Activated gamma-delta T cell (primary cell): Measurements from ENCODE around the gene ACTL6B.

Experiments used
- DNase-seq: peaks from one replicate; lab custom pipeline; 2025; lab: John Stamatoyannopoulos, UW

Gene ACTL6B

GRCh38 chr7:100683659-100684533 lies 27.6 kb upstream of the ACTL6B start:
- DNase-seq: no peak

GRCh38 chr7:100682991-100683658 lies 26.9 kb upstream of the ACTL6B start:
- no peak for DNase-seq

GRCh38 chr7:100682228-100682741 lies 26.0 kb upstream of the ACTL6B start:
- no peak for DNase-seq

GRCh38 chr7:100681491-100682227 lies 25.4 kb upstream of the ACTL6B start:
- DNase-seq: no peak

- no peak for DNase-seq
Measured at GRCh38 chr7:100680576-100681271, 24.5 kb upstream of the ACTL6B start.

DNA sequence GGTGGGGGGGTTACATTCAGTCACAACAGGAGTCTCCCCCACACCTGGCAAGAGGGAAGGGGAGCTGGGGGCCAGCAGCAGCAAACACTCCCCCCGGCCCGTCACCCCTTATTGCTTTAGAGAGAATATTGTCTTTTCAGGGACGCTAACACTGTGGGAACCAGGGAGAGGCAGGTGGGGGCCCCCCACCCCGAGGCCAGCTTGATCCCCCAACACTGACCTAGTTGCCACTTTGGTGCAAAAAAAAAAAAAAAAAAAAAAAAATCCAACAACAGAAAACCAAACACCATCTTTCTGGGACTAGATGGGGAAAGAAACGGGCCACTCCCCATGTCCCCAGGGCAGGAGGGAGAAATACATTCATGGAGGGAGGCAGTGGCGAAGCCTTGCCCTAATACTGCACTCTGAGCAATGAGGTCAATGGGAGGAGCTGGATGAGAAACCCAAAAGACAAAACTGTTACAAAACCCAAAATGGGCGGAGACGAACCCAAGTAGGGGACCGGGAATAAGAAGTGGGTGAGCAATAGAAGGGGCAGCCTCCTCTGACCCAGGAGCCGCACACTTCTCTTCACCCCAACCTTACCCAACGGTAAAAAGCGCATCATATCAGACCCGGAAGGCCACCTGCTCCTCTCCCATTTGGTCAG lies 23.8 kb upstream of the ACTL6B start:
- DNase-seq: no peak

DNA sequence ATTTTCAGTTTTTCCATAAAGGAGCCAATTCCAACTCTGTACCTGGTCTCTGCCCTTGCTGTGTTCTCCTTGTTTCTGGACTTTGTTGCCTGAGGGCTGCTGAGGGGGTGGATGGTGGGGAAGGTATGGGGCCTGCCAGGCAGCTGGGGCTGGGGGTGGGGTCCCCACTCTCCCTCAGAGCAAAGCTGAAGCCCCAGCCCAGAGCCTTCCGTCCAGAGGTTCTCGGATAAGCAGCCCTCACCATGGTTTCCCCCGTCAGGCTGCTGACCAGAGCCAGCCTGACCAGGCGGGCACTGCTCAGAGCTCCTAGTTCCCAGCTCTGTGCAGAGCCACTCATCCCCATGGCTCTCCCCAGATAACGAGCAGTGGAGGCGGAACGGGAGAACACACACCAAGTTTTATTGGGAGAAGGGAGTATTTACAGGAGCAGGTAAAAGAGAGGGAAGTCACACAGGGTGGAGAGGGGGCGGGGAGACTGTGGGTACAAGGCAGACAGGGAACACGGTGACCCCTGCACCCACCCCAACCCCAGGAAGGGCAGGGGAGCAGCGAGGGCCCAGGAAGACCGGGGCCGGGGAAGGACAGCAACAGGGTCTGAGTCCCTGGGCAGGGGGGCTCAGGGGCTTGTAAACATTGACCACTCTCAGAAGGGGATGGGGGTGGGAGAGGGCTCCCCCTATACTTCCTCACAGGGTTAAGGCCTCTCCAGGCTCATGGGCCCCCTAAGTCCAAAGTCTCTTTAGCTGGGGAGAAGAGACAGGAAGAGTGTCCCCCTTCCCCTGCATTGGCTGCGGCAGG lies 23.1 kb upstream of the ACTL6B start:
- no peak for DNase-seq

DNA sequence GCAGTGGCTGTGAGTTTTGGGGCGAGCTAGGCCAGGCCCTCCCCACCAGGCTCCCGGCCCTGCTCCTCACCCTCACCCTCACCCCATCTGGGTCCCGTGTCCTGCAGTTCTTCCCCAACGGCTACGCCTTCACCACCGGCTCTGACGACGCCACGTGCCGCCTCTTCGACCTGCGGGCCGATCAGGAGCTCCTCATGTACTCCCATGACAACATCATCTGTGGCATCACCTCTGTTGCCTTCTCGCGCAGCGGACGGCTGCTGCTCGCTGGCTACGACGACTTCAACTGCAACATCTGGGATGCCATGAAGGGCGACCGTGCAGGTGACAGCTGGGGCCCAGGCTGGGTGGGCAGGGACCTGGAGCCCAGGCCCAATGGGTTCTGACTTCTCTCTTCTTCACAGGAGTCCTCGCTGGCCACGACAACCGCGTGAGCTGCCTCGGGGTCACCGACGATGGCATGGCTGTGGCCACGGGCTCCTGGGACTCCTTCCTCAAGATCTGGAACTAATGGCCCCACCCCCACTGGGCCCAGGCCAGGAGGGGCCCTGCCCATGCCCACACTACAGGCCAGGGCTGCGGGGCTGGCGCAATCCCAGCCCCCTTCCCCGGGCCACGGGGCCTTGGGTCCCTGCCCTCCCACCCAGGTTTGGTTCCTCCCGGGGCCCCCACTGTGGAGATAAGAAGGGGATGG lies 22.2 kb upstream of the ACTL6B start:
- DNase-seq: no peak

GRCh38 chr7:100677308-100678267 lies 21.3 kb upstream of the ACTL6B start:
- no peak for DNase-seq

- DNase-seq: no peak
Measured at GRCh38 chr7:100676501-100677306, 20.5 kb upstream of the ACTL6B start.

DNA sequence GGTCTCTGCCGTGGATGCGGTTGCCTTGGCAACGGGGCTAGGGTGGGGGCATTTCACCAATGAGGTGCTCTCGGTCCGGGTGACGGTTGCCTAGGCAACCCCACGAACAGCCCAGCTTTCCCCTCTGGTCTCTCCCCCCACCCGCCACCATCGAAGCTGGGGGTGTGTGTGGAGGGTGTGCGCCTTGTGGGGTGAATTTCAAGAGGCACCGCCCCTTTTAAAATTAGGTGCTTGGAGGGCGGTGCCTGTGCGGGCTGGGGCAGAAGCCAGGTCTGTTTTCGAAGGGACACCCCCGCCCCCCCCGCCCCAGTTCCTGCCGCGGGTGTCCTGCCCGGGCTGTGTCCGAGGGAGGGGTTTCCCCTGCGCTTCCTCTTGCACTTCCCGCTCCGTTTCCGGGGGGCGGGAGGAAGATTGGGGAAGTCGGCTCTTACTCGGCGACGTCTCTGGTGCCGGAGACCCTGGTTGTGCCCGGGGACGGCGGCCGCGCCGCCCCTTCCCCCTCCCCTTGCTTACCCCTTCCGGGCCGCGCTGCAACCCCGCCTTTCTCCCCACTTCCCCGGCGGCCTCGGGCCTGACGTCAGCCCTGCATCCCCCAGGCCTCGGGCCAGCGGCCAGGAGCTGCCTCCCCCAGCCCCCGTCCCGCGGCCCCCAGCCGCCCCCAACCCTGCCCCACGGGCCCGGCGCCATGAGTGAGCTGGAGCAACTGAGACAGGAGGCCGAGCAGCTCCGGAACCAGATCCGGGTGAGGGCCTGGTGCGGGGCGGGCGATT lies 19.5 kb upstream of the ACTL6B start:
- DNase-seq: peak; percentile 95

GRCh38 chr7:100675105-100675451 lies 18.8 kb upstream of the ACTL6B start:
- peak; percentile 56 for DNase-seq

DNA sequence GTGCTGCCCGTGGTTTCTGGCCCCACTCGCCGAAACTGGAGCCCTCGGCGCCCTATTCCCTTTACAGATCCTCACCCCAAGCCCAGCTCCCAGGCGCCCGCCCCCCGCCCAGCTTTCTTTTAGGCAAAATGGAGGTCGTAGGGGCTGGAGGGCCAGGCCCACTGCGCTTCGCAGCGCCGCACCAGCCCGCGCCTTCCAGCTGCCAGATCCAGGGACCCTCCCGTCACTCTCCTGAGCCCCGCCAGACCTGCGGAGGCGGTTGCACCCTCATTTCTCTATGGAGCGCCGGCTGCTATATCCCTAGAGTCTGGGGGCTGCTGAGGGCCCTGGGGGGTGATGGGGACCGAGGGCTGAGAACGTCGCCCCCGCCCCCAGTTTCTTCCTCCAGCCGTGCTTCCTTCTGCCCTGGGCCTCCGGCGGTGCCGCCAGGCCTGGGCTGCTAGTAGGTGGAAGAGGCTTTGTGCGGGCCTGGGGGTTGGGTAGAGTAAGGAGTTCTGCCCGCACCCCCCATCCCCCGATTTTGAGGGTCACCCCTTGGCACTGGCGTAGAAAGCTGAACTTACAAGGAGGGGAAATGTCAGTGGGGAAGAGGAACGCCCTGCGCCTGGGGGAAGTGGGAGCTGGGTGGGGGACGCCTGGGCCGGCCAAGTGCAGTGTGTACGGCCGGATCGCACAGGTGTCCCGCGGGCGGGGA lies 18.3 kb upstream of the ACTL6B start:
- no peak for DNase-seq

GRCh38 chr7:100673942-100674410 lies 17.7 kb upstream of the ACTL6B start:
- DNase-seq: peak; percentile 34

DNA sequence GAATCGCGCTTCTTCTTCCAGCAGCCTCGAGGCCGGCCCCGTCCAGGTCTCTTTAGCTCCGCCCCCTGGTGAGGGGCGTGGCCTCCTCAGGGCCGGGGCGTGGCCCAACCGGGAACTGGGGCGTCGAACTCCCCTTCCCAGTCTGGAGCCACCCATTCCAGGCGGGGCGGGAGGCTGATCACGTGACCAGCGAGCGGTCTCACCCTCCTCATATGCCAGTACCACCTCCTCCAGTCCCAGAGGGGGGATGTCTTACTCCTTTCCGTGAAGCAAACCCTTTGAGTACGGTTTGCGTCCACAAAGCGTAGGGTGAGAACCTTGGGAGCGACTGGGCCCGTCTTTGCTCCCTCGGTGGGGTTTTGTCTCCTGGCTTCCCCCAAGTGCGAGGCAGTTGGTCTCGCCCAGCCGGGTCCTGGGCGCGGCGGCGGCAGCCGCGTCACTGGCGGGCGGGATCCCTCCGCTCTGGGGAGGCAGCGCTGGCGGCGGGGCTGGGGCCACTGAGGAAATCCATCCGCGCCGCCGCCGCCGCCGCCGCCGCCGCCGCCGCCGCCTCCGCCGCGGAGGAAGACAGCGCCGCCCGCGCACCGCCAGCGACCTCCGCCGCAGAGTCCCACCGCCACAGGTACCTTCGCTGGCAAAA lies 17.2 kb upstream of the ACTL6B start, which contains the start of gene GNB2:
TSS of gene GNB2 (plus strand) at position 439 of the 640 bp plus-strand sequence. CDS start 2,526 bp downstream, outside the sequence.
- DNase-seq: peak; percentile 95
